HG03196 (cell line): ENCODE results near the gene PCDHGA1.

ENCODE experiments used
- ATAC-seq: cut with Tn5 transposase; IDR thresholded peaks from one replicate; pipeline ENCODE4 v1.9.1; 2021; ENCODE audit not compliant: unreplicated experiment

PCDHGA1 gene

DNA sequence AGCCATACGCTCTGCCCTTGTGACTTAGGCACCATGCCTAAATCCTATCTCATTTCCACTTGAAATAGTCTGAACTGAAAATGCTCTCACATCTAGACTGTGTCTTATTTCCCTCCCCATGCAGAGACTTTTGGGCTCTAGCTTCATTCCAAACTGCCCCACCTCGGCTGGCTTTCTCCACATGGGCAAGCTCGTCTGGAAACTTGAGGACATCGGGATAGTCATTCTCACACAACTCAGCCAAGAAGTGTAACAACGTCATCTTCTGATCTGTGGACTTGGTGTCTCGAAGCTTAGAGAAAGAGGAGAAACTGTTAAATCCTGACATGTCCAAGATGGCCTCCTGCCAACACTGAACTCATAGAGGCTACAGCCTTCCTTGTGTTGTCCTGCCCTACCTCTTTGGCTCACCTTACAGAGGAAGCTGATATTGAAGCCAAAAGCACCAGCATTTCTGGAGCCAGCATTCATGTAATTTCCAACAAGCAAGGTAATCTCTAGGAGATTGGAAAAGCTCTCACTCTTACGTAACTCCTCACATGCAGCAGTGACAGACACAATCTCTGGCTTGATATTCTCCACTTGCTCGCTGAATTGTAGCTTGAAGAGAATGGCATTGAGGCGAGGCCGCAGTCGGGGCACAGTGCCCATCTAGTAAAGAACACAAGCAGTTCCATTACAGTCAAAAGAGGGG, 198.1 kb downstream of the PCDHGA1 start:
- ATAC-seq: no peak

DNA sequence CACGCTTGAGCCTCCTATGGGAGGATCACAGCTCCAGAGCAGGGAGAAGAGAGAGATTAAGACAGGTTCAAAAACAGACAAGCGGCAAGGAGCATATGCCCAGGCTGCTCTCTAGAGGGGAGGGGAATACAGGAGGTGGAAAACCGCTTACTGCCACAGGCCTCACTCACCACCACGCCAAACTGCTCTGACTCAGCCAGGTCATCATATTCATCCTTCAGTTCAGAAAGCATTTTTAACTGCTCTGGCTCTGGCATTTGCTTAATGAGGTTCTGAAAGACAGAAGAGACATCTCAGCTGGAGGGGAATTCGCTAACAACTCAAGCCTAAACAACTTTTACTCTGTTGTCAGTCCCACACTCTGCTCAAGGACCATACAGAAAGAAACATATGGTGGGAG, 198.7 kb downstream of the PCDHGA1 start:
- ATAC-seq: no peak

DNA sequence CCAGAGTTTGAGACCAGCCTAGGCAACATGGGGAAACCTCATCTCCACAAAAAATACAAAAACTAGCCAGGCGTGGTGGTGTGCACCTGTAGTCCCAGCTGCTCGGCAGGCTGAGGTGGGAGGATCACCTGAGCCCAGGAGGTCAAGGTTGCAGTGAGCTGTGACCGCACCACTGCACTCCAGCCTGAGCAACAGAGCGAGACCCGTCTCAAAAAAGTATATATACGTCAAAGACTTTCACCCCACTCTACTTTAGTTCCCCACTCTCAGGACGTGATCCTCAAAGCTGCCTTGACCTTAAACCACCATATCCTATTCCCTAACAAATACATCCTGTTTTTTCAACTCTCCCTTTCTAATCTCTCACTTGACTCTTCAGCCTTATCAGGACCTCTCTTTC, 199.6 kb downstream of the PCDHGA1 start:
- ATAC-seq: no peak

DNA sequence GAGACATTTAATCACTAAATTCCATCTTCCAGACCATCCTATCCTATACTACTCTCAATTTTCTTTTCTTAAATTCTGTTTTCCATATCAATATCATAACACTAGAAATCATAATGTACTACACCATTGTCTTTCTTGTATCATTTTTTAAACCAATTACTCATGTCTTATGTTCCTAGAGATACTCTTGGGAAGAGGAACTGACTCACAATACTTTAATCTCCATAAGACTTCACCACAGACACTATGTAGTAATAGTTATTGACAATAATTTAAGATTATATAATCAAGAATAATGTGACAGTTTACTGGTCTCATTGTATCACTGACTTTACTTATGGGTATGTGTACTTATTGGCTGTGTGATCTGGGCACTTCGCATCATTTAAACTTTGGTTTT, 202.4 kb downstream of the PCDHGA1 start:
- ATAC-seq: no peak

DNA sequence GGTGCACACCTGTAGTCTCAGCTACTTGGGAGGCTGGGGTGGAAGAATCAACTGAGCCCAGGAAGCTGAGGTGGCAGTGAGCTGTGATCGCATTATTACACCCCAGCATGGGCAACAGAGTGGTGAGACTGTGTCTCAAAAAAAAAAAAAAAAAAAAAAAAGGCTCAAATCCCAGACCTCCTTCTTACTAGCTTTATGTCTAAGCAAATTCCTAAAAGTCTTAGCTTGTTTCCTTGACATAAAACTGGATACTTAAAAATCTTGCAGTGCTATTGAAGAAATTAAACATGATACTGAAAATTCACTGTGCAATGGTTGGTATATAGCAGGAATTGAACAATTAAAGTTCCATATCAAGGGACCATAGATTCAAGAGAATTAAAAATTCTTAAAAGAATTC, 203.6 kb downstream of the PCDHGA1 start:
- ATAC-seq: no peak

DNA sequence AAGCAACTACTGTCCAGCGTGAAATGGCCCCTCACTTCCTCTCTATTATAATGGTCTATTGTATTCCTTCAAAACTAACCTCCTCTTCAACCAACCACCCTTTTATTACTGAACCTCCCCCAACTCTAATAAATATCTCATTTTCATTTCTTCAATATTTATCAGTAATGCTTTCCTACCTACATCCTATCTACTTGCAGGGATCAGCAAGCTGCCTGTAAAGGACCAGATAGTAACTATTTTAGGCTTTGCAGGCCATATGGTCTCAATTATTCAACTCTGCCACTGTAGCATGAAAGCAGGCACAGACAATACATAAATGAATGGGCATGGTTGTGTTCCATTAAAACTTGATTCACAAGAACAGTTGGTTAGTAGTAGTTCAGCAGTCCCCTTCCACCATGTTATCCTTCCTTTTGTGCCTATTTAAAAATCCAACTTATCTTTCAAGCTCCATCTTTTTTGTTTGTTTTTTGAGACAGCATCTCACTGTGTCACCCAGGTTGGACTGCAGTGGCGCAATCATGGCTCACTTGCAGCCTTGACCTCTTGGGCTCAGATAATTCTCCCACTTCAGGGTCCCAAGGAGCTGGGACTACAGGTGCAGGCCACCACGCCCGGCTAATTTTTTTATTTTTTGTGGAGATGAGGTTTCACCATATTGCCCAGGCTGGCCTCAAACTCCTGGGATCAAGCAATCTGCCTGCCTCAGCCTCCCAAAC, 204.3 kb downstream of the PCDHGA1 start:
- ATAC-seq: no peak

DNA sequence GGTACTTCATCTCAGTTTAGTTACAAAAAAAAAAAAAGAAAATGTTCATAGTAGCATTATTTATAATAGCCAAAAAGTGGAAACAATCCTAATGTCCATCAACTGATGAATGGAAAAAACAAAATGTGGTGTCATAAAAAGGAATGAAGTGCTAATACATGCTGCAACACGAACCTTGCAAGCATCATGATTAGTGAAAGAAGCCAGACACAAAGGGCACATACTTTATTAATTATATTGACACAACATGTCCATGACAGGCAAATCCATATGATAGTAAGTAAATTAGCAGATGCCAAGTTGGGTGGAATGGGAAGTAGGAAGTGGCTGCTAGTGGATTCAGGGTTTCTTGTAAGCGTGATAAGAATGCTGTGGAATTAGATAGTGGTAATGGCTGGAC, 212.7 kb downstream of the PCDHGA1 start:
- no peak for ATAC-seq

DNA sequence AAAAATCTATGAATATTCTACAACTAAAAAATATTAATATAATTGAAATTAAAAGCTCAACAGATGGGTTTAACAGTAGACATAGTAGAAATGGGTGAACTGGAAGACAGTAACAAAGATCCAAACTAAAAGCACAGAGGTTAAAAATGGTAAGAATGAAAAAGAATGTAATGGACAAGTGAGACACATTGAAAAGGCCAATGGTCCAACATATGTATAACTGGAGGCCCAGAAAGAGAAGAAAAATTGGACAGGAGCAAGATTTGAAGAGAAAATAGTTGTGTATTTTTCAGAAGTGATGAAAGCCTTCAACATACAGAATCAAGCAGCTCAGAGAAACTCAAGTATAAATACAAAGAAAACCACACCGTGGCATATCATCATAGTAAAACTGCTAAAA, 217.2 kb downstream of the PCDHGA1 start:
- no peak for ATAC-seq

DNA sequence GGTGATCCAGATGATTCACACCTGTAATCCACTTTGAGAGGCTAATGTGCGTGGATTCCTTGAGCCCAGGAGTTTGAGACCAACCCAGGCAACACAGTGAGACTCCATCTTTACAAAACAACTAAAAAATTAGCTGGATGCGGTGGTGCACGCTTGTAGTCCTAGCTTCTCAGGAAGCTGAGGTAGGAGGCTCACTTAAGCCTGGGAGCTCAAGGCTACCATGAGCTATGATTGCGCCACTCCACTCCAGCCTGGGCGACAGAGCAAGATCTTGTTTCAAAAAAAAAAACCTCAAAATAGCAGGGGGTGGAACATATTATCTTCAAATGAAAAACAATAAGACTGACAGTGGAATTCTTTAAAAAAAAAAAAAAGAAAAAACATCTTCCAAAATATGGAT, 217.6 kb downstream of the PCDHGA1 start:
- no peak for ATAC-seq

DNA sequence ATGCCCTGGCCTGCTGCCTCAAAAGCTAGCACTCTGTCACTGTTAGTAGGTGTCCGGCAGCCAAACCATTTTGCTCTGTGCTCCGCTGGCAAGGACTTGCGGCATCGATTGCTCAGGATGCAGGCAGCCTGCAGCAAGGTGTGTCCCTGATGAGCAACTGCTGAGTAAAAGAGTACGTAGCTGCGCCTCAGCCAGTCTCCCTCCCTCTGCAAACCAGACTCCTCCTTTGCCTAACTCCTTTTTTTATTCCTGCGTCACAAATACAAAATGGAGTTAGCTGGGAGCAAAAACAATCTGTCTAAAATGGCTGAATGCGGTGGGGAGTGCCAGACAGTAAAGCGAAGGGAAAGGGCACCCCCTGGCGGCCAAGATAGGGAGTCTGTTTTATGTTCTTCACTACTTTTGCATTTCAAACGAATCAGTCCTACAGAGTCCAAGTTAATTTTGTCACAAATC, 227.4 kb downstream of the PCDHGA1 start:
- peak; percentile 84 for ATAC-seq

DNA sequence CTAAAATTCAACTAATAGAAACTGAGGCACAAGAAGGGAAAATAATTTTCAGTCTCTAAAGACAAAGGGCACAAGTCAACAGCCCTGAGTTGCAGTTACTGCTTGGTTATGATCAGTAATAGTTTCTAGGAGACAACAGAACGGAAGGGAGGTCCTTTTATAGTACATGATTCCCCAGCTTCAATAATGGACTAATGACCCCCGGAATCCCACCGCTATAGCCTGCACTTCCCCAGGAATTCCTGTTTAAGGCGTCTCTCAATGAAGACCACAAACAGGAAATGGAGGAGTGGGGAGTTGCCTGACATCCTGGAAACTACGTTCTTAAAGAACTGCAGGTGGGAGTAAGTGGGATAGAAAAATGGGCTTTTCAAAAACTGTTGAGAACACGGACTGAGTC, 227.8 kb downstream of the PCDHGA1 start:
- ATAC-seq: peak; percentile 13

DNA sequence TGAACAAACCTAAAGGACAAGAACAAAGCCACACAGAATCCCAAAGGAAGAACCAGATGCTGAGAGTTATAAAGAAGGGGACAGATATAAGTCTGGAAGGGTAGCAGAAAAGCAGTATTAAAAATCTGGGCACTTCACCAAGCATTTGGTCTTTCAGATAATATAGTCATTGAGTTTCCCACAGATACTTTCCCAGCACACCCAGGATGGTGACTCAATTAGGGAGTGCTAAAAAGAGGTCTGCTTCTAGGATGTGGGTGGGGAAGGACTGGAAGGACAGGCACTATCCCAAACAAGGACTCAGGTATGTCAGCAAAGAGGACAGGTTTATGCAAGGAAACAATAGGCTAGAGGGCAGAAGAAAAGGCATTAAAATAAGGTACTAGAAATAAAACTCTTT, 229.1 kb downstream of the PCDHGA1 start:
- no peak for ATAC-seq

DNA sequence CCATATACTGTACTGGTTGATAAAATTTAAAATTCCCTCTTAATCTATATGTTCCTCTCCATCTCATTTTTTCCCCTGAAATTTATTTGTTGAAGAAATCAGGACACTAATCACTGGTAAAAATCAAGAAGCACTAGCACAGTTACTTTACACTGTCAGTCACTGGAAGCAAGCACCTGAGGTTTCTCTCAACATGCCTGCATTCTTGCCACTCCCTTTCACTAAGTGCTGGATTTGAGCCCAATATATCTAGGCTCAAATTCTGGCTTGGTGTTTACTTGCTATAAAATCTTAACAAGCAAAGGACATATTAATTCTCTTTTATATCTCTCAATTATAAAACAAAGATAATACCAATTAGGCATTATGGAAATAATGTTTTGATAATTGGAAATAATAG, 229.8 kb downstream of the PCDHGA1 start:
- ATAC-seq: no peak

DNA sequence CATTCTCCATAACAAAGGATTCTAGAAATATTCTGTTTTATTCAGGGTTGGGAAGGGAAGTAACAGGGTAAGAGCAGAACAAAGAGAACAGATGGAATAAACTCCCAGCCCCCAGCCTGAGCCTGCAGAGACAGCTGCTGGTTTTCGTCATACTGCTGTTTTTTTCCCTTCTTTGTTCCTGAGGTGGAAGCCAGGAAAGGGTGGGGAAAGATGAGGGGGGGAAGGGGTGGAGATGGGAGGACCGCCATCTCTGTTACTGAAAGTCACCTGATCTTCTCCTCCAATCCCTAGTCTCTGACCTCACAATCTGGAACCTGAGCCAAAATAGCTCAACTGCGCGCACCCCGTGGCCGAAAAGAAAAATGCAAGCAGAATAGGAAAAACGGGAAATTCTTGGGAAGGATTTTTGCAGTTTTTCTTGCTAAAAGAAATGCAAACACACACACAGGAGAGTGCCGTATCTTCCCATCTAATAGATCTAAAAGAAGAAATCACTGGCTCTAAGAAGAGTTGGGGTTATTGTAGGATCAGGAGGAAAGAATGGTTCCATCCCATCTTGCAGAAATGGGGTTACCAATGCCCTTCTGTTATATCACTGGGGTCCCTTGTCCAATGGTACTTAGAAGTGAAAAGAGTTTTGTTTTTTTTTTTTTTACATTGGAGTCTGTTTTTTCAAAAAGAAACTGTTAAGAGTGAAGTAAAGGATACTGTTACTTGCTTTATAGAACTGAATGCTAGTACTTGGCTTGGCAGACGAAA, 230.6 kb downstream of the PCDHGA1 start:
- ATAC-seq: no peak
